HG03457 (cell line): ENCODE measurements around the gene RPS16.

Experiments used
- ATAC-seq: cut with Tn5 transposase; IDR thresholded peaks from one replicate; pipeline ENCODE4 v1.9.1; 2021; ENCODE audit warnings: moderate number of reproducible peaks; ENCODE audit not compliant: unreplicated experiment

Gene RPS16

DNA sequence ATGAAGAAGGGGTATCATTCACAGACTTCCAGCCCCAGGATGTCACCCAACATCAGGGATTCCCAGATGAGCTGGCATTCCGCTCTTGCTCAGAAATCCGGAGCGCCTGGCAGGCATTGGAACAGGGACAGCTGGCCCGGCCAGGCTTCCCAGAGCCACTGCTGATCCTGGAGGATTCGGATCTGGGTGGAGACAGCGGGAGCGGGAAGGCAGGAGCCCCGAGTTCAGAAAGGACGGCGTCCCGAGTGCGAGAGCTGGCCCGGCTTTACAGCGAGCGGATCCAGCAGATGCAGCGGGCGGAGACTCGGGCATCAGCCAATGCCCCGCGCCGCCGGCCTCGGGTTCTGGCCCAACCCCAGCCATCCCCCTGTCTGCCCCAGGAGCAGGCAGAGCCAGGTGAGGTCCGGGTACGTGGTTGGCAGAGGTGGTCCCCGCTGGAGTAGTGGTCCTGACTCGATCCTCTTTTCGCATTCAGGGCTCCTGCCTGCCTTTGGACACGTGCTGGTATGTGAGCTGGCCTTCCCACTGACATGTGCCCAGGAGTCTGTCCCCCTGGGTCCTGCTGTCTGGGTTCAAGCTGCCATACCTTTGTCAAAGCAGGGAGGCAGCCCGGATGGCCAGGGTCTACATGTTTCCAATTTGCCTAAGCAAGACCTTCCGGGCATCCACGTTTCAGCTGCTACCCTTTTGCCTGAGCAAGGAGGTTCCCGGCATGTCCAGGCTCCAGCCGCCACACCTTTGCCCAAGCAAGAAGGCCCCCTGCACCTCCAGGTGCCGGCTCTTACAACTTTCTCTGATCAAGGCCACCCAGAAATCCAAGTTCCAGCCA lies 12.3 kb downstream of the RPS16 start:
- no peak for ATAC-seq

- ATAC-seq, result no peak
These were observed 13.7 kb downstream of the RPS16 start for GRCh38 chr19:39422020-39422419.

- no peak for ATAC-seq
These were observed 15.0 kb downstream of the RPS16 start for GRCh38 chr19:39420769-39421168.

GRCh38 chr19:39419003-39419402 lies 16.7 kb downstream of the RPS16 start:
- no peak for ATAC-seq

- no peak for ATAC-seq
These were observed 18.1 kb downstream of the RPS16 start for GRCh38 chr19:39417463-39418181.

GRCh38 chr19:39416152-39417120 lies 19.3 kb downstream of the RPS16 start:
- no peak for ATAC-seq

GRCh38 chr19:39415111-39416046 lies 20.4 kb downstream of the RPS16 start:
- no peak for ATAC-seq

DNA sequence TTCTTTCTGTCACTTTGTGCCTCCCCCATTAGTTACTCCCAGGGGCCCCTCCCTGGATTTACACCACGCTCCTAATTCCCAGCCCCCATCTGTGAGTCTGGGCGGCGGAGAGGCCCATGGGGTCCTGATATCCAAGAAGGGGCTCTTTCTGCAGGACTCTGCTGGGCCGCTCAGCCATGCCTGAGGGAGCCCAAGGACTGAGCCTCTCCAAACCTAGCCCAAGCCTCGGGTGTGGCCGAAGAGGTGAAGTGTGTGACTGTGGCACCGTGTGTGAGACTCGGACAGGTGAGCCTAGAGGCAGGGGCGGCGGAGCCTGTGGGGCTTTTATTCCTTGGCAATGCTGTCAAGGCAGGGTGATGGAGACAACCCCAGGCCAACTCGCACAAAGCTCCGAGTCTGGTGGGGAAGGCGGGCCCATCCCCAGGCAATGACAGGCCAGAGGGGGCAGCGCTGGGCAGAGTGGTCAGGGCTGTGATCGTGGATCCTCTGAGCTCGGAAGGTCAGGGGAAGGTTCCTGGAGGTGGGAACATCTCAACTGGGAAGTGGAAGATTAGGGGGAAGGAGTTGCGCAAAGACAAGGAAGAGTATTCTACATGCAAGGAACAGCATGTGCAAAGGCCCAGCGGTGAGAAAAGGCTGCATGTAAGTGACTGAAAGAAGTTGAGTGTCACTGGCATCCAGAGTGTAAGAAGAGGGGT lies 21.7 kb downstream of the RPS16 start:
- ATAC-seq, result no peak

- ATAC-seq, result no peak
These were observed 22.4 kb downstream of the RPS16 start for GRCh38 chr19:39413272-39413910.

DNA sequence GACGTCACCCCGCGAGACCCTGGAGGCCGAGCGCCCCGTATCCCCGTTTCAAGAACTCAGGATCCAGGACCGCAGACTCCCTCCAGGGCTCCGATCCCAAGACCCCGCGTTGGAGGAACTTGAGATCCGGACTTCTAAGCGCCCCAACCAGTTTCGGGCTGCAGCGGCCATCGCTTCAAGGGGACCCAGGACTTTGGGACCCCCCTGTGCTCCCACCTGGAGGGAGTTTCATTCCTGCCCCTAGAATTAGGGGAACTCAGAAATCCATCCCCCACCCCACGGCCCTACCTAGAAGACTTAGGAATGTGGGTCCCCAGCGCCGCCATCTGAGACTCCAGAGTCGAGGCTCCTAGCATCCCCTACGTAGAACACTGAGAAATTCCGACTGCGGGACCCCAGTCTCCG lies 22.9 kb downstream of the RPS16 start:
- ATAC-seq, result no peak

DNA sequence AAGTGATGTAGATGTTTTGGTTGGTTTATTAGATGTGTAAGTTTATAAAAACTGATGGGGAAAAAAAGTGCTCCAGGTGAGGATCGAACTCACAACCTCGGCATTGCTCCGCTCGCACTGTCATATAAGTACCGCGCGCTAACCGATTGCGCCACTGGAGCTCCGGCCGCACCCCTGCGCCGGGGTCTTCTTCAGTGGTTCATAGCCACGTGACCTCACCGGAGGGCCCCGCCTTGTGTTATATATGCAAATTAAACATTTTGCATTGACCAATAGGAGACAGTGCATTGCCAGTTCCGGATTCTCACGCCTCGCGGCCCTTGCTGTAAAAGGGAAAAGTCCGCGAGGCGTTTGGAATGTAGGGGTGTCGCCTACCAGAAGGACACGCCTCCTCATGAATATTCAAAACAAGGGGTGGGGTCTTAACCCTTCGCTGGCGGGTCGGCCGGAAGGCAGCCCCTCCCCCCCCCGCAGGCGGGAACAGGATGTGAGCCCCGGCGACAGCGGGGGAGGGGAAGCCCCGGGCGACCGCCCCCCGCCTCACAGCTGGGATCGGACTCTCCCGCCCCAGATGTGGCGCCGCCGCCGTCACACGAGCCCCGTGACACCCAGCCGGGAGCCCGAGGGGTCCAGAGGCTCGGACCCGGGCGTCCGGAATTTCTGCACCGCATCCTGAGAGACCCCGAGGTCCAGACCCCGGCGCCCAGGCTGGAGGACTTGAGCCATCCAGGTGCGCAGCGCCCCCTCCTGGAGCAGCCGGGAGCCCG lies 23.5 kb downstream of the RPS16 start, which contains the start of gene PLEKHG2:
PLEKHG2 (plus strand) TSS at position 570 of the 767 bp plus-strand sequence. CDS start 1,418 bp downstream, outside the sequence.
- ATAC-seq, result peak; percentile 43

- peak; percentile 12 for ATAC-seq
These were observed 24.0 kb downstream of the RPS16 start for GRCh38 chr19:39411832-39412099.

DNA sequence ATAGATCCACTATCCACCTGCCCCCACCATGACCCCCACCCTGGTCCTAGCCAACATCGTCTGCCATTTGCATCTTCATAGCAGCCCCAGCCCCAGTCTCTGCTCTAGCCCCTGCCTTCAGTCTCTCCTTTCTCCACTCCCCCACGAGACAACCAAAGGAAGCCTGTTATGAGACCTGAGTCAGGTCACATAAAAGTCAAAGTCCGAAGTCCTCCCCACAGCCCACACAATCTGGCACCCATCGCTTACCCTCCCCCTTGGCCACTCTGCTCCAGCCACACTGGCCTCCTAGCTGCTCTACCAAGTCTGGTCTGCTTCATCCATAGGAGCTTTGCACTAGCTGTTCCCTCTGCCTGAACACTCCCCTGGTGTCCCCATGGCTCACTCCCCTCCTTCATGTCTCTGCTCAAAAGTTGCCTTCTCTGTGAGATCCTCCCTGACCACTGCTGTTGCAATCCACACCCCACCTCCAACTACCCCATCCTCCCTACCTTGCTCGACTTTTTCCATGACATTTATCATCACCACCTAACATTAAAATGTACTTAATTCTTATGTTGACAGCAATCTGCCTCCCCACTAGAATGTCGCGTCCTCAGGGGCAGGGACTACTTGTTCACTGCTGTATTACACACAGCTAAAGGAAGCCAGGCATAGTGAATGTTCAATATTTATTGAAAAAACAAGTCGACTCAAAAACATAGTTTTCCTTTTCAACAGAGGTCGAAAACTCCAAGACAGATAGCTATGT lies 24.5 kb downstream of the RPS16 start:
- ATAC-seq, result no peak

DNA sequence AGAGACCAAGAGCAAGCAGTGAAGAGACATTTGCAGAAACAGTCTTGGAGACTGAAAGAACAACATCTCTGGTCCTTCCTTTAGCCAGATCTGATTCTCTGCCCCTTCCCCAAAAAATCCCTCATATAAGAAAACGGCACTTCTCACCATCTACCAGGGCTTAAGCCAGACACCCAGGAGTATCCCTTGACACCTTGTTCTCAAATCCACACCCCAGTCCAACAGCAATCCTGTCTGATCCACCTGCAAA lies 25.0 kb downstream of the RPS16 start:
- no peak for ATAC-seq

GRCh38 chr19:39410017-39410830 lies 25.5 kb downstream of the RPS16 start:
- no peak for ATAC-seq

DNA sequence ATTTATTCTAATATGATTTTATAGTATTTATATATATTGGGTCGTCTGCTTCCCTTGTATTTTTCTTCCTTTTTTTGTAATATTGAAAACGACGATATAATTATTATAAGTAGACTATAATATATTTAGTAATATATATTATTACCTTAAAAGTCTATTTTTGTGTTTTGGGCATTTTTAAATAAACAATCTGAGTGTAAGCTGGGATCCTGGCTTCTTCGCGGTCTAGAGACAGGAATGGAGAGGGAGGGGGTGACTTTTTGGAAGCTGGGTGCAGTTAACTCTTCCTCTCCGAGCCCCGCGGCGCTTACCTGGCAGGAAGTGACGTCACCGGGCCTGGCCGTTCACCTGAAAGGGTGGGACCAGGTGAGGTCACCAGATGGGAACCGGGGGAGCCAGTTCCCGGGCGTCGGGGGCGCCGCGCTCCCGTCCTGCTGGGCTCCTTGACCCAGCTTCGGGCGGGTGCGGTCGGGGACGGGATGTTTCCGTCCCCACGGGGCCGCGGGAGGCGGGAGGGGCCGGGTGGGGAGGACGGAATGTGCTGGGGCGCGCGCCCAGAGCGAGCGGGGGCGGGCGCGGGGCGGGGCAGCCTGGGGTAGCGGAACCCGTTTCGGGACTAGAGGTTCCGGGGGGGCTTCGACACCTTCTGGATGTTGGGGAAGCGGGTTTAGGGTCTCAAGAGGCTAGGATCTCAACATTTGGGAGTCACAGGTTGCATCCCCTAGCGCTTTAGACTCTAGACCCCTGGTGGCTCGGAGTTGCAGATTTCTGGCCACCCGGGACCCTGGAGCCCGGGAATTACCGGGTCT lies 26.3 kb downstream of the RPS16 start:
- ATAC-seq, result no peak
